DLD1 (cell line): Measurements from ENCODE around the gene CYP46A1.
"Not testable (repeated sequence)": the region's sequence is repeated elsewhere in the genome, so short reads cannot be mapped to it uniquely, and the experiment has no call there.

Experiments used
- in situ Hi-C: cut with HindIII; loops from 2 replicates; pipeline ENCODE4 v1.10.0; 2017; ENCODE audit warnings: low sequenced_read_pairs

Gene CYP46A1

DNA sequence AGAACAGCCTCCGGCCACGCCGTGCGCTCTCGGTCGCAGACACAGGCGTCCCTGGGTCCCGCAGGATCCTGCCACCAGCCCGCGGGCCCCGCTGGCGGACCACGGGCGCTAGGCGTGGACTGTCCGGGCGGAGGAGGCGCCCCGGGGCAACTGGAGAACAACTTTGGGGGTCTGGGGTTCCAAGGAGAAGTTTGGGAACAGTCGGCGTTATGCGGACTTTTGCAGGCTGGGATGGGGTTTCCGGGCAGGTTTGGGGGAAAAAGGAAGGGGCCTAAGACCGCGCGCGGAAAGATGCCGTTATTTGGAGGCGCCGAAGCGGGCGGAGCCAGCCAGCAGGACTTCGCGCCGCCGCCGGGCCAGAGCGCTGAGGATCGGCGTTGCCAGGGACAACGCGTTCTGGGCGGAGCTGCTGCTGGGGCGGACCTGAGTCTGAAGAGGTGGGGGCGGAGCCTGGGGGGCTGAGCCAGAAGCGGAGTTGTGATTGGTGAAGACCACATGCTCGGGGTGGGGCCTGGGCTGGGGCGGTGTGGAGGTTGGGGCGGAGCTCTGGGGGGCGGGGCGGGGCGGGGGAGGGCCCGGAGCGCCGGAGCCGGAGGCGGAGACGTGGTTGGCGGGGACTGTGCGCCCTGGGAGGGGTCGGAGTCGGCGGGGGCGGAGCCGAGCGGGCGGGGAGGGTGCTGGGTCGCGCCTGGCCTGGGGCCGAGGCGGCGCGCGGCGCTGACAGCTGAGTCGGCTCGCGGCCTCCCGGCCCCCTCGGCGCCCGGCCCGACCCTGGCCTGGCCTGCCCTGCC lies at the start of gene CYP46A1:
CYP46A1 (plus strand) TSS at position 680 of the 791 bp plus-strand sequence. CDS start 120 bp downstream, outside the sequence.
- in situ Hi-C loops: loop anchor here (10.0 to 25.0 kb wide), 2 partner anchors 119 to 197 kb away; partner anchors contain the start of genes CCNK and SETD3

DNA sequence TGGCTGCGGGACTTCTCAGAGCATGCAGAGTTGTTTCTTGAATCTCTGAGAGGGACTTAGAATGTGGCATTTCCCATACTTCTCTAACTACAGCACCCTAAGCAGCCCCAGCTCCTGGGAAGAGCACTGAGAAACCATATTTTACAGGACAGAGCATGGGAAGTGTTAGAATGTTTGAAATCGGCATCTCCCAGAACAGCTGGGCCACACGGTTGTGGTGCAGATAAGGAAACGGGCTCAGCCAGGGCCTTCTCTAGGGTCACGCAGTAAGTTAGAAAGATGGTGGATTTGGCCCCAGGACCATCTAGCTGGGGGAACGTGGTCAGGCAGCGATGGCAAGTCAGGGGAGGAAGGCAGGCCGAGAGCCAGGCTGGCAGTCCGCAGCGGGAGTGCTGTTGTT lies 49.7 kb upstream of the CYP46A1 start:
- in situ Hi-C loops: no loop called here

DNA sequence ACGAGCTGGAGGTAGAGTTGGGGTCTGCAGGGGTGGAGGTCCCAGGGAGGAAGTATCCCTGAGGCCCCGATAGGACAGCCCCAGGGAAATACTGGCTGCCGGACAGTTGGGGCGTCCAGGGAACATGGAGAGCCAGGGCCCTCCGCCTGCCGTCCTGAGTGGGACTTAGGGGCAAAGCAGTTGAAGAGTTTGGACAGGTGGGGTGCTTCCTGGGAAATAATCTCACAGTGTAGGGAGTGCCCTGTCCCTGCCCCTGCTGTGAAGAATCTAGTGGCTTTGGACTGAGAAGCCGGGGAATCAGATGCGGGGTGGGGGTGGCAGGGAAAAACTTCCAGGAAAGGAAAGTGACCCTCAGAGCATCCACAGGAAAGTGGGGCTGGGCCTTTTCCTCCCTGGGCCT lies 49.0 kb upstream of the CYP46A1 start:
- in situ Hi-C loops: no loop called here

DNA sequence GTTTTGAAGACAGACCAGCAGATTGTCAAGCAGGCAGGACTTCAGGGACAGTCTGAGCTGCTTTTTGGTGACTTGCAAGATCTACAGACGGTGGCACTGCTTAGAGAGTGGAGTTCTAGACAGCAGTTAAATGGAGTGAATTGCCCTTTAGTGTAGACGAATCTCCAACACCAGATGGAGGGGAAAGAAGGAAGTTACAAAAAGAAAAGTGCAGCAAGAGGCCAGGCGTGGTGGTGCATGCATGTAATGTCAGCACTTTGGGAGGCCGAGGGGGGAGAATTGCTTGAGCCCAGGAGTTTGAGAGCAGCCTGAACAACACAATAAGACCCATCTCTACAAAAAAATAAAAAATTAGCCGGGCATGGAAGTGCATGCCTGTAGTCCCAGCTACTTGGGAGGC lies 47.6 kb upstream of the CYP46A1 start:
- in situ Hi-C loops: no loop called here

DNA sequence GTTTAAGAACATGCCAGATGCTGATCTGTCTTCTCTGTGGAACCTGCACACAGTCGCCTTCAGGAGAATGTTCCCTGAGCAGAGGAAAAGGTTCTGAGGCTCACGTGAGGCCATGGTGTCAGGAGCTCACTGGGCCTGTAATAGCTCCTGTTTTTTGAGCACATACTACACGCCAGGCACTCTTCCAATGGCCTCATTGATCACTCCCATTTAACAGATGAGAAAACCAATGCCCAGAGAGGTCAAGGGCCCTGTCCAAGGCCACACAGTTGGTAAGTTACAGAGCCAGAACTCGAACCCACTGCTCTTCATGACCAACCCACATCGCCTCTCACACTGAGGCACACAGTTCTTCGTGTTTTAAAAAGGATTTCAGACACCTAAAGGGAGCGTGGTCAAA lies 46.5 kb upstream of the CYP46A1 start:
- in situ Hi-C loops: no loop called here

DNA sequence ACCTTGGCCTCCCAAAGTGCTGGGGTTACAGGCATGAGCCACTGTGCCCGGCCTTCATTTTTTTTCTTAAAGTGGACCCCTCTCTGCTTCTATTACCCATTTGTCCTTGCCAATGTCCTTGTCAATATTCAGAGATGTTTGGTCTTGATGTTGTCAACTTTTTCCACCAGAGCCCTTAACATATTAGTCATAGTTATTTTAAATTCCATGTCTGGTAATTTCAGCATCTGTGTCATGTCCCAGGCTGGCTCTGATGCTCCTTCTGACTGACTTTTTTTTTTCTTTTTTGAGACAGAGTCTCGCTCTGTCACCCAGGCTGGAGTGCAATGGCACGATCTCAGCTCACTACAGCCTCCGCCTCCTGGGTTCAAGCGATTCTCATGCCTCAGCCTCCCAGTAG lies 41.3 kb upstream of the CYP46A1 start:
- in situ Hi-C loops: not testable (repeated sequence)

DNA sequence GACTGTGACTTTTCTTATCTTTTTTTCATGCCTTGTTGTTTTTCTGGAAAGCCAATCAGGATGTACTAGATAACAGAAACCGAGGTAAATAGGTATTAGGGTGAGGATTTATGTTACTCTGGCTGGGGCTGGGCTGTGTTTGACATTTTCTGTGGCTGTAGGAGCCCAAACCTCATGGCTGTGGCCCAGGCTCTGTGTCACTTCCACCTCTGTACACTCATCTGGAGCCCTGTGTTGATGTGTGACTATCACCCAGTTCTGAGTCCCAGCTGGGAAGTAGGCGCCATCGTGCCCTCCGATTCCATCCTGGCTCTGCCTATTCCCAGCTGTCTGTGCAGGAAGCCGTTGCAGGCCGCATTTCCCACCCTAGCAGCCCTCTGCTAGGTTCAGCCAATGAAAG lies 40.8 kb upstream of the CYP46A1 start:
- in situ Hi-C loops: no loop called here

DNA sequence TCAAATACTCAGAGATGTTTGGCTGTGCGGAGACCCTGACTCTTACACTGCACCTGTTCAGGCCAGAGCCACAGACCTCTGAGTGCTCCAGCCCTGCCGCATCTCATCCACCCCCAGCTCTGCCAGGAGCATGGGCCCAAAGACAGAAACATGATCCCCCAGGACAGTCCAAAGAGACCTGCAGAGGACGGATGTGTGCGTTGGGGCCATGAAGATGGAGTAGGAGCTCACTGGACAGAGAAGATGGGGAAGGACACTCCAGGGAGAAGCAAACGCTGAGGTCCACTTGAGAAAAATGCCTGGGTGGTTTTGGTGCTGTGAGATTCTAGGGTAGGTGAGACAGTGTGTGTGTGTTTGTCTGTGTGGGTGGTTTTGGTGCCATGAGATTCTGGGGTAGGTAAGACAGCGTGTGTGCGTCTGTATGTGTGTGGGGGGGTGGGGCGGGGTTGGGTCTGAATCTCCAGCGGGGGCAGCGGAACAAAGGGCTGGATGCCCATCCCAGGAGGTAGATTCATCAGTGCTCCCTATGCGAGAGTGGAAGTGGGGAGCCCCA lies 40.0 kb upstream of the CYP46A1 start:
- in situ Hi-C loops: no loop called here

DNA sequence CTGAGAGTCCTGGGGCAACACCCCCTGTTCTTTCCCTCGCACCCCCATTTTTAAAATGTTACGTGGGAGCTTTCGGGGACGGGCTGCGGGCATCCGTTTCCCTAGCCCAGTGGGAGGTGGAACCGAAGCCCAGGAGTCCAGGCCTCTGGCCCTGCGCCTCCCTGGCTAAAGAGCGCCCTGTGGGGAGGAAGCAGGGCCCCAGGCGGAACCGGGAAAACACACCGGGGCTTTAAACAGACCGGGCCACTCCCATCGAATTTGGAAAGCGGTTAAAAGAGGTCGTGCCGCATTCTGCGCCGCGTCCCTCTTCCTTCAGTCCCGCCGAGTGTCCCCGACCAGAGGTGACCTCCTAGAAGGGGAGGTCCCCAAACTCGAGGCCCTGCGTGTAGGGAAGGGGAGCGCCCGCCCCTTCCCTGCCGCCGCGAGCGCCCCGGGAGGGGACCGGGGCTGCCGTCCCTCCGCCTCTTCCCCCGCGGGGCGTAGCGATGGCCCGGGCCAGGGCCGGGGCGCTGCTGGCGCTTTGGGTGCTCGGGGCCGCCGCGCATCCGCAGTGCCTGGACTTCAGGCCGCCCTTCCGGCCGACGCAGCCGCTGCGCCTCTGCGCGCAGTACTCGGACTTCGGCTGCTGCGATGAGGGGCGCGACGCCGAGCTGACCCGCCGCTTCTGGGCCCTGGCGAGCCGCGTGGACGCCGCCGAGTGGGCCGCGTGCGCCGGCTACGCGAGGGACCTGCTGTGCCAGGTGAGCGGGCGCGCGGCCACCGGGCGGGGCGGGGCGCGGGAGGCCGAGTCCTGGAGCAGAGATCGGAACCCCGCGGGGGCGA lies 39.2 kb upstream of the CYP46A1 start, which contains the start of gene HHIPL1:
HHIPL1 (plus strand) TSS at position 407 of the 822 bp plus-strand sequence; CDS start at position 486, 79 bp downstream.
- in situ Hi-C loops: no loop called here

DNA sequence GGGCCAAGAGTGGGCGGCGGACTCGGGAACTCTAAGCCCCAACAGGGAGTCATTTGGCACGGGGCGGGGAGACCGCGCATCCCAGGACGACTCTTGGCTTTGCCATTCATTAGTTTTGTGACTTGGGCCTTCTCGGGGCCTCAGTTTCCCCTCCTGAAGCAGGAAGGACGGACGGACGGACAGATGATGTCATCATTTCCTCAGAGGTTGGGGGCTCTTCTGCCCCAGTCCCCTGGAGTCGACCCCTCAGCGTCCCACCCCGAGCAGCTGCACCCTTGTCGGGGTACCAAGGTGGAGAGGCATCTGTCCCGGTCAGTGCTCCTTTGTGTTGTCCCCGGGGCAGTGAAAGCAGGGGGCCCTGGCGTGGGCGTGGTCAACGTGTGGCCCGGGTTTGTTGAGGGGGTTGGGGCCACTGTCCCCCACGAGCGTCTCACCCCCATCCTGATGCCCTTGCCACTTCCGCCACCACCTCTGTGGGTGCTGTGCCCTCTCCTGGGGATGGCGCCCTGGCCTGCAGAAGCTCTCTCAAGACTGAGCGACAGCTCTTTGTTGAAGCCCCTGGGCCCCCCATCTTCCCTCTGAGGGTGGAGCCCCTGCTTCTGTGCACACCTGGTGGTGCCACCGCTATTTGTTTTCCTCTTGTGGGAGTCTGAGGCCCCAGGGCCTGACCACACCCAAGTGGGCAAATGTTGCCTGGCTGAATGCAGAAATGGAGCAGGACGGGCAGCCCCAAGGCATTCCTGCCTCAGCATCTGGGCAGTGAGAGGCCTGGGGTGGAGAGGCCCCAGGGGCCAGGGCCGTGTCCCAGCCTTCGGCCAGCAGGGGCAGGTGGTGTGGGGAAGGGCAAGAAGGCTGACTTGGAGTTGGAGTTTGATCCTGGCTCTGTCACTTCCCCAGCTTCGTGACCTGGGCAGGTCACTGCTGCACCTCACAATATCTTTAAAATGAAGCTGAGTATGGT lies 38.3 kb upstream of the CYP46A1 start:
- in situ Hi-C loops: no loop called here

DNA sequence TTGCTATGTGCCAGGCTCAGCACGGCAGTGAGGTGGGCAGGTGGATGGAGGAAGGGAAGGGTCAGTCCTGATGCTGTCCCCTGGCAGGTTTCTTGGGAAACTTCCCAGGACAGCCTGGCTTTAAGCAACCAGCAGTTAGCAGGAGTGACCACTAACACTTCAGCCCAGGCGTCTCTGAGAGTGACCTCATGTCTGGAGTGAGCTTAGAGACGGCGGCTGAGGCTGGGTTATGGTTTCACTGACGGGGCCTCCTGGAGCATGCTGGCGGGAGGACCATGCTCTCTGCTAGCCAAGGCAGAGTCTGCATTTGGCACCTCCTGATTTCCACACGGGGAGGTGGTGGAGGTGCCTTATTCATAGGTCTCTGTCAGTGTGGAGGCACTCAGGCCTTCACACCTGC lies 36.7 kb upstream of the CYP46A1 start:
- in situ Hi-C loops: no loop called here

DNA sequence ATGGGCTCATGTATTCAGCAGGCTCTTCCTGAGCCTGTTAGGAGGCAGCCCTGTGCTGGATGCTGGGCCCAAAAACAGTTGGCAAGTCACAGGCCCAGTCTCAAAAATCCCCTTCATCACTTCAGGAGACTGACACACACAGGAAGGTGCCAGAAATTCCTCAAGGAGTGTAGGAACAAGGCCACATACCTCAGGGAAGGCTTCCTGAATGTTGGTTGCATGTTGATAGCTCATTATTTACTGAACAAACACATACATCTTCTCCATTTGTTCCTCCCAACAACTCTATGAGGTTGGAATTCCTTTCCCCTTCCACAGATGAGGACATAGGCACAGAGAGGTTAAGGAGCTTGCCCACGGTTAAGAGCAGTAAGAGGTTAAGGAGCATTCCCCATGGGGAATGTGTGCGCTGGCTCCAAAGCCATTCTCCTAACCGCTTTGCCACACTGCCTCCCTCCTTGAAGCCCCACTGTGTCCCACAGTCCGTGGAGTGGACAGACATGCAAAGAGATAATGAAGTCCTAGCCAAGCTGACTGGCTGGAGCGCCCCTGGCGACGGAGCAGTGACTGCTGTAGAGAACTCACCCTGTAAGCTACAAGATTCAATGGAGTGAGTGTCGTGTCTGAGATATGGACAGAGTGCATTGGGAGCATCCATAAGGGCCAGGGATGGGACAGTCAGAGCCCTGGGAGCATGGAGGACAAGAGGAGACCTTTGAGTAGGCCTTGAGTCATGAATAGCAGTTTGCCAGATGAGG lies 35.9 kb upstream of the CYP46A1 start:
- in situ Hi-C loops: no loop called here

DNA sequence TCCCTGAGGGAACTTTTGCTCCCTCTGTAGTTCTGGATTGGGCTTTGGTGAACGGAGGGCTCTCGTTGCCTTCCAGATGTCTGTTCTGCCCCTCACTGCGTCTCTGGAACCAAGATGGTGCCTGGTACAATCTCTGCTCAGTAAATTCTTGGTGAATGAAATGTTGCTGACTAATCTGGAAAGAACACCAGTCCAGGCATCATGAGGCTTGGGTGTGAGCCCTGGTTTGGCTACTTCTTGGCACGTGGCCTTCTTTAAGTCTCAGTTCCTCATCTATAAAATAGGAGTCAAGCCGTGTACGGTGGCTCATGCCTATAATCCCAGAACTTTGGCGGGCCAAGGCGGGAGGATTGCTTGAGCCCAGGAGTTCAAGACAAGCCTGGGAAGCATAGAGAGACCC lies 34.9 kb upstream of the CYP46A1 start:
- in situ Hi-C loops: no loop called here

DNA sequence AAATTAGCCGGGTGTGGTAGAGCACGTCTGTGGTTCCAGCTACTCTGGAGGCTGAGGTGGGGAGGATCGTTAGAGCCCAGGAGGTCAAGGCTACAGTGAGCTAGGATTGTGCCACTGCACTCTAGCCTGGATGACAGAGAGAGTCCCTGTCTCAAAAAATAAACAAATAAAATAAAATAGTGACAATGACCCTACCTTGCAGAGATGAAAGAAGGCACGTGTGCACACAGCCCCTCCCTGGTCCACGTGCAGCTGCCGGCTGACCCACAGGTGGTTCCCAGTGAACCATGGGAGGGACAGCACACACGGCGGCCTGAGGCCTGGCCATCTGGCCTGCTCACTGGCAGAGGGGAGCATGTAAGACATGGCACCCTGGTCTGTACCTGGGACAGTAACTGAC lies 34.5 kb upstream of the CYP46A1 start:
- in situ Hi-C loops: no loop called here

DNA sequence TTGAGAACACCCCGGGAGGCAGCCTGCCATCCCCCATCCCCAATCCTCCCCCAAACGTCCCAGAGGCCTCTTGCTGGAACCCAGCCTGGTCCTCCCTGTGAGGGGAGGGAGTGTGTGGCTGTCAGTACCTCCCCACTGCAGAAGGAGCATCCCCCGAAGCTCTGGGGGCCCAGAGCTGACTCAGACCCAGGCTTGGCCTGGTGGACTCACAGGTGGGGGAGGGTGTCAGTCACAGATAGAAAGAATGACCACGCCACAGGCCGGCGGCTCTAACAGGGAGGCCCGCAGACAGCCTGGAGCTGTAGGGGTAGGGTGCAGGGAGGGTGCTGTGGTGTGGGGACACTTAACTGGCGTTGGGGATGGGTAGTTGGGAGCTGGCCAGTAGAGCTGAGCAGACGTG lies 33.9 kb upstream of the CYP46A1 start:
- in situ Hi-C loops: no loop called here

DNA sequence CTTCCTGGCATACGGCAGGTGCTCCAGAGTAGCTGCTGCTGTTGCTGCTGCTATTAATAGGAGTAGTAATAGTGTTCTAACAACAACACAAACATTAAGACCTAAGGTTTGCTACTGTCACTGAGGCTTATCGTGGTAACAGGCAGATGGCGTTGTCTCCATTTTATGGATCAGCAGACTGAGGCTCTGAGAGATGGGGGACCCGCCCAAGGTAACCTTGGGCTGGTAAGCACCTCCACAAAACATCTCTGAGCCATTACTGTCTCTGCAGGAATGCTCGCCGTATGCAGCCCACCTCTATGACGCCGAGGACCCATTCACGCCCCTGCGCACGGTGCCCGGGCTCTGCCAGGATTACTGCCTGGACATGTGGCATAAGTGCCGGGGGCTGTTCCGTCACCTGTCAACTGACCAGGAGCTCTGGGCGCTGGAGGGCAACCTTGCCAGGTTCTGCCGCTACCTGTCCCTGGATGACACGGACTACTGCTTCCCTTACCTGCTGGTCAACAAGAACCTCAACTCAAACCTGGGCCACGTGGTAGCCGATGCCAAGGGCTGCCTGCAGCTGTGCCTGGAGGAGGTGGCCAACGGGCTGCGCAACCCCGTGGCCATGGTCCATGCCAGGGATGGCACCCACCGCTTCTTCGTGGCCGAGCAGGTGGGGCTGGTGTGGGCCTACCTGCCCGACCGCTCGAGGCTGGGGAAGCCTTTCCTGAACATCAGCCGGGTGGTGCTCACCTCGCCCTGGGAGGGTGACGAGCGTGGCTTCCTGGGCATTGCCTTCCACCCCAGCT lies 31.9 kb upstream of the CYP46A1 start:
- in situ Hi-C loops: no loop called here

DNA sequence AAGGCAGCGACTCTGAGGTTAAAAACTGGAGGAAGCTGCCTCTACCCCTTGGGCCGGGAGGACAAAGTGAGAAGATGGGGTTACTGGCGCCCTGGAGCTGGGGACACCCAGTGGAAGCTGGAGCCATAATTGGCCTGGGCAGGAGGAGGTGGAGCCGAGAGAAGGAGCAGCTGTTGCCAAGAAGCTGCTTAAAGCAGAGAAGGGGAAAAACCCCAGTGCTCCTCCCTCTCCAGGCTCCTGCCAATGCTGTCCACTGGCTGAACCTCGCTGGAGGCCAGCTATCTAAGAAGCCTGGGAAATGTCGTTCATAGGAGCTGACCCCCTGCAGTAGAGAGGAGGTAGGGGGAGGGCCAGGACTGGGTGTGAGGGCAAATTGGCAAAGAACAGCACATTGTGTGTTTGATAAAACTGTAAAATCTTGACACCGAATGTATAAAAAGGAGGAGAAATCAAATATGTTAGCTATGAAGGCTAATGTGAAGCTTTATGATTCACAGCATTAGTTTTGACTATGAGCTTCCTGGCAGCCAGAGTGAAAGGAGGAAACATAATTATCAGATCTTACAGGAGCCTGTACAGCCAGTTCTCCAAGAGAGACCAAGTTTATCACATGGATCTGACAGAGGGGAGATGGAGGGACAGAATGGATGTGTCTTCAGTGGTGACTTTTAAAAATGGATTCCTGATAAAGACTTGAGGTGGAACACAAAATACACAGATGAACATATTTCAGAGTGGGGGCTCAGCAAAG lies 29.7 kb upstream of the CYP46A1 start:
- in situ Hi-C loops: no loop called here

DNA sequence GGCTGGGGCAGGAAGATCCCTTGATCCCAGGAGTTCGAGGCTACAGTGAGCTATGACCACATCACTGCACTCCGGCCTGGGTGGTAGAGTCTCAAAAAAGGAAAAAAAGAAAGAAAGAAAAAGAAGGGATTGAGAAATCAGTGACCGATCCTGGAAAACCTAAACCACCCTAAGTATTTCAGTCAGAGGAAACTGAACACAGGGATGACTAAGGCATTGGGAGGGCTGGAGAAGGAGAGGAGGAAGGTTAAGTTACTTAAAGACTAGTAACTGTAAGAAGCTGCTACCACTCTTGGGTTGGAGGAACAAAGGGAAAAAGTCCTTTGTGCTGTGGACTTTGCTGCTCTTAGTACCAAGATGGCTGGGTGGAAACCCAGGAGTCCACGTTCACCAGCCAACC lies 28.6 kb upstream of the CYP46A1 start:
- in situ Hi-C loops: no loop called here
